ENCODE data around the gene HSF2. TPM values are rescaled to one million over a fixed set of nuclear protein-coding genes. Genes with fewer than 3 reads are reported as not detected.

Gene HSF2
- total and polyA plus RNA-seq, 2 of the 13 experiments (the other 11 are each of a cell fraction or from before 2014, with no cell fraction given), result 24.8 to 26.4 TPM

DNA sequence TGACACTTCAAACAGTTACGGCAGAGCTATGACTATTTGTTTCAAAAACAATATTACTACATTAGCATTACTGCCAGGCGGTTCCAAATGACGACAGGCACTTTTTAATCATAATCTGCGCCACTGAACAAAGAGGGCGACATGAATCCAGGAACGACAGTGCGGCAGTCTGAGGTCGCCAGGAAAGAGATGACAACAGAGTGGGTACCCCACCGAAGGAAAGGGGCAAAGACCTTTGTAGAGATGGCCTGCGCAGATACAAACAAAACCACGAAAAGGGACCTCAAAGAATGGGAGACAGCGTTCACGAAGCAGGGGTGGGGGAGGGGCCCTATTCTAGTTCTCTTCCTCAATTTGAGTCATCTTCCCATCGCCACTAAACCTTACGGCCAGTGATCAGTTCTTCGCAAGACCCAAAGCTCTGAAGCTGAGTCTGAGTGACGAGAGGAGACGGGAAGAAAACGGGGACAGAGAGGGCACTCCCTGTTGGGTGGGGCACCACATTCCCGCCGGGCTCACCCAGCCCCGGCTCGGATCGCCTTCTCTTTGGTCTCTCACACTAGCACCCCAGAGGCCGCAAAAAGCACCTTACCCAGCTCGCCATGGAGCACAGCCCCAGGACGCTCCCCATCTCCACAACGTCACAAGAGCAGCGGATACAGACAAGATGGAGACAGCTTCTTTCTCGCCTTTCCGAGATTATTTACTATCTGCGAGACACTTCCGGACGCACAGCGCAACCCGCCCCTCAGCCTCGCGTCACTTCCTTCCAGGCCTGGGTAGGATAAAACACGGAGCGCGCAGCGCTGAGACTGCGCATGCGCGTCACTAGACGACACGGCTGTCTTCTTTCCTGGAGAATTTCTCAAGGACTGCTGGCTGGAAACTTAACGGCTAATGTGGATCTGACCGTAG, 71.9 kb downstream of the HSF2 start, which contains the start of gene SERINC1 (continued):
- TF ChIP-seq IKZF4 (CRISPR knock-in tag; IDR thresholded peaks at IDR 0.05; ENCODE audit: borderline replicate concordance, low read depth, not compliant biosample characterization) (no peak), FLYWCH1 (CRISPR knock-in tag; IDR thresholded peaks at IDR 0.05) (no peak), ZNF878 (CRISPR knock-in tag; IDR thresholded peaks at IDR 0.05) (no peak), PHF20 (CRISPR knock-in tag; IDR thresholded peaks at IDR 0.05) (peak; percentile 76), ZSCAN20 (CRISPR knock-in tag; IDR thresholded peaks at IDR 0.05; ENCODE audit: borderline replicate concordance) (peak; percentile 39; the same call in 1 of the 2 replicates), PHF8 (CRISPR knock-in tag; IDR thresholded peaks at IDR 0.05) (peak; percentile 89), YEATS4 (CRISPR knock-in tag; IDR thresholded peaks at IDR 0.05; ENCODE audit: borderline replicate concordance) (peak; percentile 85), ZFY (CRISPR knock-in tag; IDR thresholded peaks at IDR 0.05) (peak; percentile 92), ZNF333 (CRISPR knock-in tag; IDR thresholded peaks at IDR 0.05; ENCODE audit: borderline replicate concordance) (no peak), DNMT1 (CRISPR knock-in tag; IDR thresholded peaks at IDR 0.05) (no peak), KDM4B (CRISPR knock-in tag; IDR thresholded peaks at IDR 0.05) (no peak), ZNF850 (CRISPR knock-in tag; conservative IDR thresholded peaks at IDR 0.05) (no peak), MIER2 (CRISPR knock-in tag; IDR thresholded peaks at IDR 0.05) (0 out of 2 replicates have a peak, but pooled peaks have one; percentile 38)
- TF ChIP-seq, protein P1, sequence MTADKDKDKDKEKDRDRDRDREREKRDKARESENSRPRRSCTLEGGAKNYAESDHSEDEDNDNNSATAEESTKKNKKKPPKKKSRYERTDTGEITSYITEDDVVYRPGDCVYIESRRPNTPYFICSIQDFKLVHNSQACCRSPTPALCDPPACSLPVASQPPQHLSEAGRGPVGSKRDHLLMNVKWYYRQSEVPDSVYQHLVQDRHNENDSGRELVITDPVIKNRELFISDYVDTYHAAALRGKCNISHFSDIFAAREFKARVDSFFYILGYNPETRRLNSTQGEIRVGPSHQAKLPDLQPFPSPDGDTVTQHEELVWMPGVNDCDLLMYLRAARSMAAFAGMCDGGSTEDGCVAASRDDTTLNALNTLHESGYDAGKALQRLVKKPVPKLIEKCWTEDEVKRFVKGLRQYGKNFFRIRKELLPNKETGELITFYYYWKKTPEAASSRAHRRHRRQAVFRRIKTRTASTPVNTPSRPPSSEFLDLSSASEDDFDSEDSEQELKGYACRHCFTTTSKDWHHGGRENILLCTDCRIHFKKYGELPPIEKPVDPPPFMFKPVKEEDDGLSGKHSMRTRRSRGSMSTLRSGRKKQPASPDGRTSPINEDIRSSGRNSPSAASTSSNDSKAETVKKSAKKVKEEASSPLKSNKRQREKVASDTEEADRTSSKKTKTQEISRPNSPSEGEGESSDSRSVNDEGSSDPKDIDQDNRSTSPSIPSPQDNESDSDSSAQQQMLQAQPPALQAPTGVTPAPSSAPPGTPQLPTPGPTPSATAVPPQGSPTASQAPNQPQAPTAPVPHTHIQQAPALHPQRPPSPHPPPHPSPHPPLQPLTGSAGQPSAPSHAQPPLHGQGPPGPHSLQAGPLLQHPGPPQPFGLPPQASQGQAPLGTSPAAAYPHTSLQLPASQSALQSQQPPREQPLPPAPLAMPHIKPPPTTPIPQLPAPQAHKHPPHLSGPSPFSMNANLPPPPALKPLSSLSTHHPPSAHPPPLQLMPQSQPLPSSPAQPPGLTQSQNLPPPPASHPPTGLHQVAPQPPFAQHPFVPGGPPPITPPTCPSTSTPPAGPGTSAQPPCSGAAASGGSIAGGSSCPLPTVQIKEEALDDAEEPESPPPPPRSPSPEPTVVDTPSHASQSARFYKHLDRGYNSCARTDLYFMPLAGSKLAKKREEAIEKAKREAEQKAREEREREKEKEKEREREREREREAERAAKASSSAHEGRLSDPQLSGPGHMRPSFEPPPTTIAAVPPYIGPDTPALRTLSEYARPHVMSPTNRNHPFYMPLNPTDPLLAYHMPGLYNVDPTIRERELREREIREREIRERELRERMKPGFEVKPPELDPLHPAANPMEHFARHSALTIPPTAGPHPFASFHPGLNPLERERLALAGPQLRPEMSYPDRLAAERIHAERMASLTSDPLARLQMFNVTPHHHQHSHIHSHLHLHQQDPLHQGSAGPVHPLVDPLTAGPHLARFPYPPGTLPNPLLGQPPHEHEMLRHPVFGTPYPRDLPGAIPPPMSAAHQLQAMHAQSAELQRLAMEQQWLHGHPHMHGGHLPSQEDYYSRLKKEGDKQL (CRISPR knock-in tag; IDR thresholded peaks at IDR 0.05; ENCODE audit: low read depth), result no peak
- TF ChIP-seq, protein P2, sequence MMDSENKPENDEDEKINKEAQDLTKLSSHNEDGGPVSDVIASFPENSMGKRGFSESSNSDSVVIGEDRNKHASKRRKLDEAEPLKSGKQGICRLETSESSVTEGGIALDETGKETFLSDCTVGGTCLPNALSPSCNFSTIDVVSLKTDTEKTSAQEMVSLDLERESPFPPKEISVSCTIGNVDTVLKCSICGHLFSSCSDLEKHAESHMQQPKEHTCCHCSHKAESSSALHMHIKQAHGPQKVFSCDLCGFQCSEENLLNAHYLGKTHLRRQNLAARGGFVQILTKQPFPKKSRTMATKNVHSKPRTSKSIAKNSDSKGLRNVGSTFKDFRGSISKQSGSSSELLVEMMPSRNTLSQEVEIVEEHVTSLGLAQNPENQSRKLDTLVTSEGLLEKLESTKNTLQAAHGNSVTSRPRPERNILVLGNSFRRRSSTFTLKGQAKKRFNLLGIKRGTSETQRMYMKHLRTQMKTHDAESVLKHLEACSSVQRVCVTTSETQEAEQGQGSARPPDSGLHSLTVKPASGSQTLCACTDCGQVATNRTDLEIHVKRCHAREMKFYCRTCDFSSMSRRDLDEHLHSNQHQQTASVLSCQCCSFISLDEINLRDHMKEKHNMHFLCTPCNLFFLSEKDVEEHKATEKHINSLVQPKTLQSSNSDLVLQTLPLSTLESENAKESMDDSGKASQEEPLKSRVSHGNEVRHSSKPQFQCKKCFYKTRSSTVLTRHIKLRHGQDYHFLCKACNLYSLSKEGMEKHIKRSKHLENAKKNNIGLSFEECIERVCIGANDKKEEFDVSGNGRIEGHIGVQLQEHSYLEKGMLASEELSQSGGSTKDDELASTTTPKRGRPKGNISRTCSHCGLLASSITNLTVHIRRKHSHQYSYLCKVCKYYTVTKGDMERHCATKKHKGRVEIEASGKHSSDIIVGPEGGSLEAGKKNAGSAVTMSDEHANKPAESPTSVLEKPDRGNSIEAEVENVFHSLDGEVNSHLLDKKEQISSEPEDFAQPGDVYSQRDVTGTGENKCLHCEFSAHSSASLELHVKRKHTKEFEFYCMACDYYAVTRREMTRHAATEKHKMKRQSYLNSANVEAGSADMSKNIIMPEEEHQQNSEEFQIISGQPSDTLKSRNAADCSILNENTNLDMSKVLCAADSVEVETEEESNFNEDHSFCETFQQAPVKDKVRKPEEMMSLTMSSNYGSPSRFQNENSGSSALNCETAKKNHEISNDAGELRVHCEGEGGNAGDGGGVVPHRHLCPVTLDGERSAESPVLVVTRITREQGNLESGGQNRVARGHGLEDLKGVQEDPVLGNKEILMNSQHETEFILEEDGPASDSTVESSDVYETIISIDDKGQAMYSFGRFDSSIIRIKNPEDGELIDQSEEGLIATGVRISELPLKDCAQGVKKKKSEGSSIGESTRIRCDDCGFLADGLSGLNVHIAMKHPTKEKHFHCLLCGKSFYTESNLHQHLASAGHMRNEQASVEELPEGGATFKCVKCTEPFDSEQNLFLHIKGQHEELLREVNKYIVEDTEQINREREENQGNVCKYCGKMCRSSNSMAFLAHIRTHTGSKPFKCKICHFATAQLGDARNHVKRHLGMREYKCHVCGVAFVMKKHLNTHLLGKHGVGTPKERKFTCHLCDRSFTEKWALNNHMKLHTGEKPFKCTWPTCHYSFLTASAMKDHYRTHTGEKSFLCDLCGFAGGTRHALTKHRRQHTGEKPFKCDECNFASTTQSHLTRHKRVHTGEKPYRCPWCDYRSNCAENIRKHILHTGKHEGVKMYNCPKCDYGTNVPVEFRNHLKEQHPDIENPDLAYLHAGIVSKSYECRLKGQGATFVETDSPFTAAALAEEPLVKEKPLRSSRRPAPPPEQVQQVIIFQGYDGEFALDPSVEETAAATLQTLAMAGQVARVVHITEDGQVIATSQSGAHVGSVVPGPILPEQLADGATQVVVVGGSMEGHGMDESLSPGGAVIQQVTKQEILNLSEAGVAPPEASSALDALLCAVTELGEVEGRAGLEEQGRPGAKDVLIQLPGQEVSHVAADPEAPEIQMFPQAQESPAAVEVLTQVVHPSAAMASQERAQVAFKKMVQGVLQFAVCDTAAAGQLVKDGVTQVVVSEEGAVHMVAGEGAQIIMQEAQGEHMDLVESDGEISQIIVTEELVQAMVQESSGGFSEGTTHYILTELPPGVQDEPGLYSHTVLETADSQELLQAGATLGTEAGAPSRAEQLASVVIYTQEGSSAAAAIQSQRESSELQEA (CRISPR knock-in tag; IDR thresholded peaks at IDR 0.05; ENCODE audit: not compliant biosample characterization), result no peak
